Measurements from ENCODE around the gene IFNAR1. TPM values are rescaled to one million over a fixed set of nuclear protein-coding genes. Genes with fewer than 3 reads are reported as not detected.

Gene IFNAR1
- total RNA-seq (2014; rRNA removed; shearing (Covaris generic)): 1.6 and 6.8 TPM in 2 replicates

DNA sequence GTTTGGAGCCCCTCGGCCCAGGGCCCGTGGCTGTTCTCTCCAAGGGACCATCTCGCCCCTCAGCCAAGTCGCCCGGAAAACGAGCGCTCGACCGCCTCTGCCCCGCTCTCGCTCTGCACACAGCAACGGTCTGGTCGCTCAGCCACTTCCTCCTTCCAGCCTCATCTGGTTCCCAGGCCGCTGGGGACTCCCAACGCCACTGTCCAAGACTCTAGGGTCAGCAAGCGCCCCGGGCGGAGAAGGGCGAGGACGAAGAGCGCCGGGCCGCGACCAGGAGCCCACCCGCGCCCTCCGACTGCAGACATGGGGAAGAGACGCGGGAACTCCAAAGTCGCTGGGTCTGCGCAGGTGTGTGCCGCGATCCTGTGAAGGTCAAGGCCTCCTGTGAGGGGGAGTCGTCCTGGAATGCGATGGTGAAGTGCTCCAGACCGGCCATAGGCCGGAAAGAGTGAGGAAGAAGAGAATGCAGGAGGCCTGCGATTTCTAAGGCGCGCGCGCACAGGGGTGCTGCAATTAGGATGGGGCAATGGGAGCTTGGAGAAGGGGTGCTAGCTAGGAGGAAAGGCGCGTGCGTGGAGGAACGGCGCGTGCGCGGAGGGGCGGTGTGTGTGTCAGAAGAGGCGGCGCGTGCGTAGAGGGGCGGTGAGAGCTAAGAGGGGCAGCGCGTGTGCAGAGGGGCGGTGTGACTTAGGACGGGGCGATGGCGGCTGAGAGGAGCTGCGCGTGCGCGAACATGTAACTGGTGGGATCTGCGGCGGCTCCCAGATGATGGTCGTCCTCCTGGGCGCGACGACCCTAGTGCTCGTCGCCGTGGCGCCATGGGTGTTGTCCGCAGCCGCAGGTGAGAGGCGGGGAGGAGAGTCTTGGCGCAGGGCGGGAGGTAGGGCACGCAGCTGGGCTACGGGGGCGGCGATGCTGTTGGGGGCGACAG lies at the start of gene IFNAR1:
IFNAR1 (plus strand) TSS at position 680 of the 931 bp plus-strand sequence; CDS start at position 766, 86 bp downstream.
- DNase-seq (ENCODE audit: low spot score): peak; percentile 86

DNA sequence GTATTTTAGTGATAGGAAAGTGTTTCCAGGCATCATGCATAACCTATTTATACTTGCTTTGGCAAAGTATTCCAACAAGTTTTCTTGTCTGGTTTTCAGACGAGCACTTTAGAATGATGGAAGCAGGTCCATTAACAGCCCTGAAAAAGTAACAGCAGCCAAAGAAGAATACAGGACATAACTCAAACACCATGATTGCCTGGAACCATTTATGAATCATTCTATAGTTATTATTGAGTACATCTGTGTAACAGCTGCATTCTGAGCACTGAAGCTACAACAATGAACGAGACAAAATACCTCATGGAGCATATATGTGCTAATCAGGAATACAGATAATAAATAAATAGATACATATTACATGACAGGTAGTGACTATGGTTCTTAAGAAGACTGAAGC lies 46.0 kb upstream of the IFNAR1 start:
- no peak for DNase-seq (ENCODE audit: low spot score)

DNA sequence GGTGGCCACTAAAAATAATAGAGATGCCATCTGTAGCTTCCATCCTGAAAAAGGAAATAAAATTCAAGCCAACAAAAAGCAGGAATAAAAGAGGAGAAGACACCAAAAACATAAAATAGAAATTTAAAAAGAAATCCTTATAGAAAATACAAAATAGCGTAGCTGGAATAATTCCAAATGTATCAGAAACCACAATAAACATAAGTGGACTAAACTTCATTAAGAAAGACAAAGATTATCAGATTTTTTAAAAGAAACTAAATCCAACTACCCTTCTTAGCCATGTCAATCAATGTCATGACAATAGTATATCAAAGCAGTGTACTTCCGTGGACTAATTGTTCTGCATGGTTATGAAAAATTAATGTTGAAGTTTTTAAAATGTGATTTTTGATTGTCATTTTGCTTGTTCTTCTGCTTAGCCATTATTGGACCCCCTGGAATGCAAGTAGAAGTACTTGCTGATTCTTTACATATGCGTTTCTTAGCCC lies 45.4 kb upstream of the IFNAR1 start:
- no peak for DNase-seq (ENCODE audit: low spot score)

DNA sequence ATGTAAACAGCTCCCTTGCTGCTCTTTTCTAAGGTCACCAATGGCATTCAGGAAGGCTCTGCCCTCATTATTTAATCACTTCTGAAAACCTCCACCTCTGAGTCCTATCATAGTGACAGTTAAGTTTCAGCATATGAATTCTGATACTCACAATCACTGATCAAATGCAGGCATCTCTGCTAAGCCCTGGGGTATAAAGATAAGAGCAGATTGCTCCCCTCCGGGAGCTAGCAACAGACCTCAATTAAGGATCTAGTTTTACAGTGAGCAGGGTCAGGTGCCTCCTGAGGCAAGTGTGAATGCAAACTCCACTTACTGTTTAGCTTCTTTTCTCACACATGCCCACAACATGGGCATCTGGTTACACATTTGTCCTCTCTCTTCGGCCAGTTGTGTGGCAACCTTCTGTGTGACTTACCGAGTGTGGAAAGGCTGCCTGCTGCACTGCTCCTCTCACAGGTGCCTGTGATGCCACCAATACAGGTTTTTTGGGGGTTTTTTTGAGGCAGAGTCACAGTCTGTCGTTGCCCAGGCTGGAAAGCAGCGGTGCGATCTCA lies 43.6 kb upstream of the IFNAR1 start:
- no peak for DNase-seq (ENCODE audit: low spot score)

DNA sequence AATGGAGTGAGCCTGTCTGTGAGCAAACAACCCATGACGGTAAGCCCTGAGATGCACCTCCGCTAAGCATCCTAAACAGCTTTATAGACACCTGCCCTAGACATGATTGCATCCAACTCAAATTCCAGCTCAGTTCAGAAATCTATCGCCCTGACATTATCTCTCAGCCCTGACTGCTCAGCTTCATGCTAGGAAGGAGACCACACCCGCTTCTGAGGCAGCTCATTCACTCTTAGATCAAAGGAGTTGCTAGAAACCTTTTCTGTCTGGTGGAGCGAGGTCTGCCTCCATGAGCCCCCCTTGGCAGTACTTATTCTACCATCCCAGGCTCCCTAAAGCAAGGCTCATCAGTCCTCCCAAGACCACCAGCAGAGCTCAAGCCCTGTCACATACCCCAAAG lies 41.6 kb upstream of the IFNAR1 start:
- no peak for DNase-seq (ENCODE audit: low spot score)

DNA sequence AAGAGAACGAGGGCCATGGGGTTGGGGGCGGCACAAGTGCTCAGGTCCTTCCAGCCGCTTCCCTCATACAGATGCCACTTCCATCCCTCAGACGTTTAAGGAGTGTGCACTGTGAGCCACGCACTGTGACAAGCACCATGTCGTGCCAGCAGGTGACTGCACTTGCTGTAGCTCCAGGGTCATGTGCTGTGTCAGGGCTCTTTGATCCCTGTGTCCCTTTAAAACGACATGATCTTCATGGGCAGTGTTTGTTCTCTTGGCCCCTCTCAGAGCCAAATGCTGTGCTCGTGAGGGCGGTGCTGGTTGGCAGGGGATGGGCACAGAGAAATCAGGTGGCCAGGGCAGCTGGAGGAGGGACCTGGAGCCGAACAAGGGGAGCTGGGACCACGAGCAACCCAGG lies 38.7 kb upstream of the IFNAR1 start:
- DNase-seq (ENCODE audit: low spot score): no peak

DNA sequence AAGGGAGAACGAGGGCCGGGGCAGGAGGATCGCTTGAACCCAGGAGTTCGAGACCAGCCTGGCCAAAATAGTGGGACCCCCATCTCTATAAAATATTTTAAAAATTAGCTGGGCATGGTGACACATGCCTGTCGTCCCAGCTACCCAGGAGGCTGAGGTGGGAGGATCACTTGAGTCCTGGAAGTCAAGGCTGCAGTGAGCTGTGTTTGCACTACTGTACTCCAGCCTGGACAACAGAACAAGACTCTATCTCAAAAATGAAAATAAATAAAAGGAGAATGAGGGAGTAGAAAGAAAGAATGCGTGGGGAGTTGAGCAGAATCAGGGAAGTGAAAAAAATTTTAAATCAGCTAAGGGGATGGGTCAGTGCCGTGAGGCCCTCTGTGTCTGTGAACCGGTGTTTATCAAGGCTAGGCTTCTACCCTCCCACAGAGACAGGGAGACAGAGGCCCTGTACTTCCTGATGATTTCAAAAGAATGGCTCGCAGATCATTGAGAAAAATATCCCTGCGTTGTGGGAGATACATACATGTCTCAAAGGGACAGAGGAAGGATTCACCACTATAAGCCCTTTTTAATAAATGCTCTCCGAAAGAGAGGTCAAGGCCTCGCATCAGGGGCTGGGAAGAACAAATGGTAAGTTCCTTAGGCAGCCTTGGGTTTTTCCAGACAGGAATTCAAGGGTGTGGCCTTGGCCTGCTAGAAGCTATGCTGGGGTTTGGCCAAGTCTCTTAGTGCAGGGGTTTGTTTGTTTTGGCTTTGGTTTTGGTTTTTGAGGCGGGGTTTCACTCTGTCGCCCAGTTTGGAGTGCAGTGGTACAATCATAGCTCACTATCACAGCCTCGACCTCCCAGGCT lies 37.9 kb upstream of the IFNAR1 start:
- DNase-seq (ENCODE audit: low spot score): no peak

DNA sequence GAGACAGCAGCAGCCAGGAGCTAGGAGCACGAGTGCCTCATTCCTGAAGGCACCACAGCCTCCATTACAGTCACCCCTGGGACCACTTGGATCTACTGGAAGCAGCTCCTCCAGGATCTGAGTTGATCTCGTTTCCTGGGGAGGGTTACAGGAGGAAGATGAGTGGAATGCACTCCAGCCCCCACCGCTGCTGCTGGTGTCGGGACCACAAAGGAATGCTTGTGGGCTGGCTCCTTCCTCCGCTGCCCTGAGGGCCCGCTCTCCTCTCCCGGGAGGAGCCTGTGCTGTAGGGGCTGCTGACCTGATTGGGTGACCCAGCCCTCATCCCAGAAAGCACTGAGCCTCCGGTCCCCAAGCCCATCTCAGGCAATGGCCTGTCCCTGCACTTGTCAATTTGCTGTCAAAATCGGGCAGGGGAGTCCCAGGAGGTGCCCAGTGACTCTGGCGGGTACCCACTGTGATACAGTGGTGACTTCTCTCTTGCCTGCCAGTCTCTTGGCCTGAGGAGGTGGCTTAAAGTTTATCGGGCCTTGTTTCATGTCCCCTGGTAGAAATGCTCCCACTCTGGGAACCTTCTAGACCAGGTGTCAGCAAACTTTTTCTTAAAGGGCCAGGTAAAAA lies 35.5 kb upstream of the IFNAR1 start:
- DNase-seq (ENCODE audit: low spot score): no peak

DNA sequence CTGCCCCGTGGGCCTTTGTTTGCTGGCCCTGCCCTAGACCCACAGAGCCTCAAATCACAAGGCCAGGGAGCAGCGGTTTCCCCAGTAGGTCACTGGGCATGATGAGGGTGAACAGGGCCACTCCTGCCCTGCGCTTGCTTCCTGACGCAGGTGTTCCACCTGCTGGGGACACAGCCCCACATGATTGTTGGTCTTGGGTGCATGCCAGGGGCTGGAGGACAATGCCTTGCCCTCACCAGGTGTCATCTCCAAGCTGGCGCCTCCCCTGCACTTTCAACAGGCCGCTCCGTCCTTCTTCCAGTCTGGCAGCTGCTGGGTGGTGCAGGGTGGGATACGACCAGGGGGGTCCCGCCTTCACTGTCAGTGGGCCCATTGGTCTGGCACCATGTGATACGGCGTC lies 34.3 kb upstream of the IFNAR1 start:
- no peak for DNase-seq (ENCODE audit: low spot score)

DNA sequence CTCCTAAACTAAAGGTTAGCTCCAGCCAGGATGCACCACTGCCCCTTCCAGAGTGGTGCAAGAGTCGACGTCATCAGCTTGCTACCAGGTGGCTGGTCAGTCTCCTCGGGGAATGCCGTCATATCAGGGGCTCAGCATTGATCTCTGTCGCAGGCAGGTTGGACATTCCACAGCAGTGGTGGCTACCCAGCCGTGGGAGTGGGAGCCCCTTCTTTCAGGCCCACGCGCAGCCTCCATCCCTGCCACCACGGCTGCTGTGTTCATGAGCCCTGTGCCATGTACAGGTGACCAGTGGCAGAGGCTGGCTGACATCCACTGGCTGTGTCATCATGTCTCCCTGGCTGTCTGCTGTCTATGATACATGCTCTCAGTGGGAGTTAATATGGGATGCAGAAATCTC lies 33.1 kb upstream of the IFNAR1 start:
- no peak for DNase-seq (ENCODE audit: low spot score)

DNA sequence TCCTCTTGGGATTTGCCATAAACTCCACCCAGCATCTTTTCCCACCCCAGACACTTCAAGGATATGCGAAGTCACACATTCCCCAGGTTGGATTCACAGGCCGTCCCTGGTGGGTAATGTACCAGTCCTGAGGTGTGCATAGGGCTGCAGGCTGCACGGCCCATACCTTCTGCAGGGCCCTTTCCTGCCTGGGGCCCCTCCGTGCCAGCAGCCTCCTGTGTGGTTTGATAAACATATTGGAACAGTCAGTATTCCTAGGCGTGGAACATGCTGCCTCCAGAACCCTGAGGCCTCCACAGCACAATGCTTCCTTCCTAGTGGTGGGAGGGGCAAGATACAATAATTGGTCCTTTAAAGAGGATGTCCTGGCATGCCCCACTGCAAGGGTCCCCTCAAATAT lies 32.0 kb upstream of the IFNAR1 start:
- DNase-seq (ENCODE audit: low spot score): no peak

DNA sequence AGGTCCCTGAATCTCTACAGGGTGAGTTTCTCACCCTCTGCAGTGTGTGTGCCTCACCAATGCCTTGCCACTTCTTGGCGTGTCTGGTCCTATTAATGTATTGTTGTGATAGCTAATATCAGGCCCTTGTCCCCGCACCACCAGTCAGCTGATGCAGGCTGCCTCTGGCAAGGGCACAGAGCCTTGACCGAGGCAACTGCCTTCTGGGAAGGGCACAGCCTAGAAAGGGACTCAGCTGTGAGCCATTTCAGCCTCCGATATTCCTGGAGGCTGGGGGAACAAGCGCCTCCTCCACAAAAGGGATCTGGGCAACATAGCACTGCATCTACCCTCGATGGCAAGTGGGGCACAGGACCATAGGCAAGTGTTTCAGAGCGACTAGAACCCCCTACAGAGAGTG lies 31.6 kb upstream of the IFNAR1 start:
- no peak for DNase-seq (ENCODE audit: low spot score)

DNA sequence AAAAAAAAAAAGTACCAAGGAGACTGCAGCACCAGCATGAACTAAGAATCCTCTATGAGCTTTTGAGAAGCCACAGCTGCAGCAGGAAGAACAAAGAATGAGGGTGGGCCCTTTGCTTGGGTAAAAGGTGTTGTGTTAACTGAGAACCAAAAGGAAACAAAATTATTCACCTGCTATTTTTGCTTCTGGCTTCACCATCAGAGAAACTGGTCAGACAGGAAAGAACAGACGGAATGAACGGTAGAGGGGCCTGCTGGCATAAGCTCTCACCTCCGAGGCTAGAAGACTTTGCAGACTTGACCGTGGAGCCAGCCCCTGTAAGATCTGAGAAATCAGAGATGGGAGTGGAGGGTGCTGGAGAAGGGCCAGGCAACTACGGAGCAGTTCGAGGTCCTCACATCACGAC lies 31.0 kb upstream of the IFNAR1 start:
- DNase-seq (ENCODE audit: low spot score): no peak

DNA sequence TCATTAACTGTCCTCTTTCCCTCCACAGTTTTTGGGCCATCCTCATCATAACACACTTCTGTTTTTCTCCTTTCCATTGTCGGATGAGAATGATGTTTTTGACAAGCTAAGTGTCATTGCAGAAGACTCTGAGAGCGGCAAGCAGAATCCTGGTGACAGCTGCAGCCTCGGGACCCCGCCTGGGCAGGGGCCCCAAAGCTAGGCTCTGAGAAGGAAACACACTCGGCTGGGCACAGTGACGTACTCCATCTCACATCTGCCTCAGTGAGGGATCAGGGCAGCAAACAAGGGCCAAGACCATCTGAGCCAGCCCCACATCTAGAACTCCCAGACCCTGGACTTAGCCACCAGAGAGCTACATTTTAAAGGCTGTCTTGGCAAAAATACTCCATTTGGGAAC lies 28.6 kb upstream of the IFNAR1 start:
- no peak for DNase-seq (ENCODE audit: low spot score)

DNA sequence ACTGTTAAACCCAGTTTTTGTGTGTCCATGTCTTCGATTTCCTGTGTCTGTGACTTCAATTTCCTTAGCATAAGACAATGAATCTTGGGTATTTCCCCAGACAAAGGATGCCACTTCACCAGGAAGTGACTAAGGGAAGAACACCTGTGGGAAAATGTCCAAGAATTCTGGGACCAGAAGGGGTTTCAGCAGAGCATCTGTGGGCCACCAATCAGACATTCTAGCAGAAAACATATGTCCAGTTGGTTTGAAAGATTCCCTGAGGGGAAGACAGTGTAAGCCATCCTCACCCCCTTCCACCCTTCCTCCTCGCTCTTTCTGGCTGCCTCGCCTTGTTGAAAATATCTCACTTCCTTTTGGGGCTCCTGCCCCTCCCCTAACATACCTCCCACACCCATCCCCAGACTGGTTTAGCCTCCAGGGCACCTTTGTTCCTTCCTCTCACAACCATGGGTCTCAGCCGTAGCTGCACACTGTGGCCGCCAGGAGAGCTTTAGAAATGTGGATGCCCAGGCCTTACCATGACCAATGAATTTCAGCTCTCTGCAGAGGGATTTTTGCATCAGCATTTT lies 25.5 kb upstream of the IFNAR1 start:
- no peak for DNase-seq (ENCODE audit: low spot score)

DNA sequence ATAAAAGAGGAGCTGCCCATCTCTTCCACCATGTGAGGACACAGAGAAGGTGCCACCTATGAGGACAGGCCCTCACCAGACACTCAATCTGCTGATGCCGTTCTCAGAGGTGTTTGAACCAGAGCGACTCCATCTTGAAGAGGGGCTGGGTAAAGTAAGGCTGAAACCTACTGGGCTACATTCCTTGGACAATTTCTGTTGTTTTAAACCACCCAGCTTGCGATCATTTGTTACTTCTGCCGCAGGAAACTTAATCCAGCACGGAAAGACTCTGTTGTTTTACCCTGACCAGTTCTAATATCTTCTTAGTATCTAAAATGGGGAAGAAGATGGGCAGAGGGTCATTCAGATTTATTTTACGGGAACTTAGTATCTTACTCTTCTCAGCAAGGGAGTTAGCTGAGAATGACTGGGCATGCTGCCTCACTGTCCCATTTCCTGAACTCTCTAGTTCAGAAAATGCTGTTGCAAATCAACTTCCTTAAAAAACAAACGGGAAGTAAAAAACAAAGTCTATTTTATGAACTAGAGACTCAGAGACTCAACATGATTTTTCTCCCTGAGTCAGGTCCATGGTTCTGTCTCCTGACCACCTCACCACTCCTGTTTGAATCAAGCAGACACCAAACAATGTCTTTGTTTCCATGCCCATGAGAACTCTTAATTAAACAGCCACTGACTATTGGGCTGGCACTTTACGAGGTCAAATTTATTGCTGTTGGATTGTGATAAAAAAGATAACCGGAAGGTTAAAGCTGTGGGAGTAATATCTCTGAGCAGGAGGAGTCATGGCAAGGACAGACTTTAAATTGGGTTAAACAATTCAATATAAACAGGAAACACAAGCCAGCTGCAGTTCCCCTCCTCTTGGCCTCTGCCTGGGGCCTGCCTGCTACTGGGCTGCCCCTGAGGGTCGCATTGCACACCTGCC lies 23.8 kb upstream of the IFNAR1 start:
- peak; percentile 57 for DNase-seq (ENCODE audit: low spot score)

DNA sequence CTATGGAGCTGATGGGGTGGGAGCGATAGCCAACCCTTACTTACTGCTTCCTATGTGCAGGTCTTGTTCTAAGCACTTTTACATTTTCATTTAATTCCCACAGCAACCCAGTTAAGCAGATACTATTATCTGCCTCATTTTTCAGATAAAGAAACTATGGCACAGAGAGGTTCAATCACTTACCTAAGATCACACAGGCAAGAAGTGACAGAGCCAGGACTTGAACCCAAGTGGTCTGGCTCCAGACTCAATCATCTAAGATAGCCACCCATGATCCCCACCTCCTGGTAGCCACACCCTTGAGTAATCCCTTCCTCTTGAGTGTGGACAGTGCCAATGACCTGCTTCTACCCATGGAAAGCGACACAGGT lies 23.2 kb upstream of the IFNAR1 start:
- no peak for DNase-seq (ENCODE audit: low spot score)

DNA sequence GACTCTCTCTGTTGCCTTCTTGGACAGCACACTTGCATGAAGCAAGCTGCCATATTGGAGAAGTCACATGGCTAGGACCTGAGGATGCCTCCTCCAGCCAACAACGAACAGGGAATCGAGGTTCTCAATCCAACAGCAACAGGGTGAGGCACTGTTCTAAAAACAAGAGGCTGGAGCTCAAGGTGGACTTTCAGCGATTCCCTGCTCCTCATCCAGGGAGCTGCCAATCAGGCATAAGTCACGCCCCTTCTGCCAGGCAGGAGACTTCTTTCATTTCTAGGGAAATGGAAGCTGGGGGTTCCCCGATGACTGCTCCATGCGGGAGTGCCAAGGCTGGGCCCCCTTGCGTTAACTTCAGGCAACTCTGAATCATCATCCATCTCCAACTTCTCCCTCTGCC lies 22.7 kb upstream of the IFNAR1 start:
- no peak for DNase-seq (ENCODE audit: low spot score)

DNA sequence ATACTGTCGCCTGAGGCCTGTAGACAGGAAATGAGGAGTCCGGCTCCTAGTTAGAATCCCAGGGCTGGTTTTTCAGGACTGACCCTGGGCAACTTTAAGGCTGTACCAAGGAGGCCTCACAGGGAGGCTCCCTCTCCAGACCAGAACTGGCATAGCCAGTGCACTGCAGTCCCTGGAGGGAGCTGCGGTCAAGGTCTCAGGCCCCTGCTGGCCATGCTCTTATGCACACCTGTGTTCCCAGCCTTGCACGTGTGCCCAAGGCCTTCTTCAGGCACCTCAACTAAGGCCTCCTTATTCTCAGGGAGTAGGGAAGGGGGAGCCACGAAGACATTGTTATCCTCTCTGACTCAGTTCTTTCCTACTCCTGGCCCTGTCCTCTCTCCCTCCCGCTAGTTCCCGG lies 22.0 kb upstream of the IFNAR1 start:
- no peak for DNase-seq (ENCODE audit: low spot score)

DNA sequence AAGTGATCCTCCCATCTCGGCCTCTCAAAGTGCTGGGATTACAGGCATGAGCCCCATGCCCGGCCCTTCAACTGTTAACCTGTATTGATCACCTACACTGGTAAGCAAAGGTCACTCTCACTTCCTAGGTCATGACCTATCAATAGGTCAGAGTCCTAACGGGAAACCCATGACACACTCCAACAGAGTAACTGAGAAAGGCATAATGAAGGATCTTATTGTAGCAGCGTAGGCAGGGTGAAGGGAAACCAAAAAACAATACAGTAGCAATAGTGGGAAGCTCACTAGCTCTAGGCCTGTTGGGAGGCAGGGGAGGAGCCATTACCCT lies 19.5 kb upstream of the IFNAR1 start:
- no peak for DNase-seq (ENCODE audit: low spot score)
